ENCODE measurements around the gene SLC2A4.
A peak's percentile ranks its signal among the peaks of the same experiment; 100 is the strongest.

Gene SLC2A4
- 0 to 0.17 (median 0.17) reads per million in 3 donors for total RNA-seq

DNA sequence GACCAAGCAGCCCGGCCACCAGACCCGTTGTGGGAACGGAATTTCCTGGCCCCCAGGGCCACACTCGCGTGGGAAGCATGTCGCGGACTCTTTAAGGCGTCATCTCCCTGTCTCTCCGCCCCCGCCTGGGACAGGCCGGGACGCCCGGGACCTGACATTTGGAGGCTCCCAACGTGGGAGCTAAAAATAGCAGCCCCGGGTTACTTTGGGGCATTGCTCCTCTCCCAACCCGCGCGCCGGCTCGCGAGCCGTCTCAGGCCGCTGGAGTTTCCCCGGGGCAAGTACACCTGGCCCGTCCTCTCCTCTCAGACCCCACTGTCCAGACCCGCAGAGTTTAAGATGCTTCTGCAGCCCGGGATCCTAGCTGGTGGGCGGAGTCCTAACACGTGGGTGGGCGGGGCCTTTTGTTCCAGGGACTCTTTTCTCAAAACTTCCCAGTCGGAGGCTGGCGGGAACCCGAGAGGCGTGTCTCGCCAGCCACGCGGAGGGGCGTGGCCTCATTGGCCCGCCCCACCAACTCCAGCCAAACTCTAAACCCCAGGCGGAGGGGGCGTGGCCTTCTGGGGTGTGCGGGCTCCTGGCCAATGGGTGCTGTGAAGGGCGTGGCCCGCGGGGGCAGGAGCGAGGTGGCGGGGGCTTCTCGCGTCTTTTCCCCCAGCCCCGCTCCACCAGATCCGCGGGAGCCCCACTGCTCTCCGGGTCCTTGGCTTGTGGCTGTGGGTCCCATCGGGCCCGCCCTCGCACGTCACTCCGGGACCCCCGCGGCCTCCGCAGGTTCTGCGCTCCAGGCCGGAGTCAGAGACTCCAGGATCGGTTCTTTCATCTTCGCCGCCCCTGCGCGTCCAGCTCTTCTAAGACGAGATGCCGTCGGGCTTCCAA, at the start of gene SLC2A4:
TSS of gene SLC2A4 (plus strand) at position 645 of the 879 bp plus-strand sequence. CDS start at position 862, 217 bp downstream.
- H3K27ac ChIP-seq (ENCODE audit: insufficient read depth, low read length, poor library complexity, severe bottlenecking), result peak within 1 kb of the TSS; percentile 24
- no peaks in the 10 kb centered on the region for H3K9me3 ChIP-seq (ENCODE audit: control insufficient read depth, low read length)
- peak within 1 kb of the TSS; percentile 53 for H3K4me3 ChIP-seq (ENCODE audit: insufficient read depth, low read depth, low read length, poor library complexity, severe bottlenecking)
- peaks cover 12% of the 10 kb centered on the region for H3K27me3 ChIP-seq (replicated peaks; ENCODE audit: control insufficient read depth, insufficient read depth, low read length, poor library complexity, severe bottlenecking)
- peak; percentile 64 to 76 (median 73) for DNase-seq
- no peaks in the 10 kb centered on the region for H3K36me3 ChIP-seq (ENCODE audit: control insufficient read depth, insufficient read depth, low read length)
- peaks cover 22% of the 10 kb centered on the region for H3K4me1 ChIP-seq (ENCODE audit: control insufficient read depth, insufficient read depth, low read length, poor library complexity, severe bottlenecking)

DNA sequence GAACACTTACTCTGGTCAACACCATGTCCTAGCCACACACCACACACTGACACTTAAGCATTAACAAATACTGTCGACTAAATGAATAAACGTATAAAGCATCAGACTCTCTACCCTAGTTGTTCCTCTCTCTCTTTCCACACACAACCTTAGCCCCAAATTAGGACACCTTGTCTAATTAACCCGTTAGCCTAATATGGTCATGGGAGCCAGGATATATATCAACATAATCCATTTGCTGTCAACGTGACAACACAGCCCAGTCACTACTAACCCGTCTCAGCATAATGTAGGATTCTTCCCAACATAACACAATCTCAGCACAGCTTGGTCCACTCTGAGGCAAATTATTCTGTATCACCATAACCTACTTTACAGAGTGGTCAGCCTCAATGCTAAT, 49.4 kb upstream of the SLC2A4 start:
- no peaks in the 10 kb centered on the region for H3K9me3 ChIP-seq (ENCODE audit: control insufficient read depth, low read length)
- H3K27ac ChIP-seq (ENCODE audit: insufficient read depth, low read length, poor library complexity, severe bottlenecking), result no peak overlapping the region
- H3K4me1 ChIP-seq (ENCODE audit: control insufficient read depth, insufficient read depth, low read length, poor library complexity, severe bottlenecking), result peaks cover 14% of the 10 kb centered on the region
- H3K36me3 ChIP-seq (ENCODE audit: control insufficient read depth, insufficient read depth, low read length), result peaks cover 42% of the 10 kb centered on the region
- no peak overlapping the region for H3K4me3 ChIP-seq (ENCODE audit: insufficient read depth, low read depth, low read length, poor library complexity, severe bottlenecking)
- no peaks in the 10 kb centered on the region for H3K27me3 ChIP-seq (replicated peaks; ENCODE audit: control insufficient read depth, insufficient read depth, low read length, poor library complexity, severe bottlenecking)
- DNase-seq, result no peak

DNA sequence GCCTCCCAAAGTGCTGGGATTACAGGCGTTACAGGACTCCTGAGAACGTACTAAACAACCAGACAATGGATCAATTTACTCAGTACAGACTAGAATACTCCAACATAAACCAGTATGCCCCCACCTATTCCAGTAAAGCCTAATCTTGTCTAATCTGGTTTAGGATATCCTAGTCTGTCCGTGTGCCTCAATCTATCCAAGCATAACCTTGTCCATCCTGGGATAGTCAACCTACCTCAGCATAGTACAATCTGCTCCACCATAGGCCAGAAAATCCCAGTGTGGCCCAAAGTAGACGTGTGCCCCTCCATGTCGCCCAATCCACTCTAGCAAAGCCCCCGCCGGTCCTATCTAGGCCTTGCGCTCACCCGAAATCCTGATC, 47.8 kb upstream of the SLC2A4 start:
- peak overlapping the region; percentile 76 for H3K4me3 ChIP-seq (ENCODE audit: insufficient read depth, low read depth, low read length, poor library complexity, severe bottlenecking)
- H3K4me1 ChIP-seq (ENCODE audit: control insufficient read depth, insufficient read depth, low read length, poor library complexity, severe bottlenecking), result peaks cover 21% of the 10 kb centered on the region

DNA sequence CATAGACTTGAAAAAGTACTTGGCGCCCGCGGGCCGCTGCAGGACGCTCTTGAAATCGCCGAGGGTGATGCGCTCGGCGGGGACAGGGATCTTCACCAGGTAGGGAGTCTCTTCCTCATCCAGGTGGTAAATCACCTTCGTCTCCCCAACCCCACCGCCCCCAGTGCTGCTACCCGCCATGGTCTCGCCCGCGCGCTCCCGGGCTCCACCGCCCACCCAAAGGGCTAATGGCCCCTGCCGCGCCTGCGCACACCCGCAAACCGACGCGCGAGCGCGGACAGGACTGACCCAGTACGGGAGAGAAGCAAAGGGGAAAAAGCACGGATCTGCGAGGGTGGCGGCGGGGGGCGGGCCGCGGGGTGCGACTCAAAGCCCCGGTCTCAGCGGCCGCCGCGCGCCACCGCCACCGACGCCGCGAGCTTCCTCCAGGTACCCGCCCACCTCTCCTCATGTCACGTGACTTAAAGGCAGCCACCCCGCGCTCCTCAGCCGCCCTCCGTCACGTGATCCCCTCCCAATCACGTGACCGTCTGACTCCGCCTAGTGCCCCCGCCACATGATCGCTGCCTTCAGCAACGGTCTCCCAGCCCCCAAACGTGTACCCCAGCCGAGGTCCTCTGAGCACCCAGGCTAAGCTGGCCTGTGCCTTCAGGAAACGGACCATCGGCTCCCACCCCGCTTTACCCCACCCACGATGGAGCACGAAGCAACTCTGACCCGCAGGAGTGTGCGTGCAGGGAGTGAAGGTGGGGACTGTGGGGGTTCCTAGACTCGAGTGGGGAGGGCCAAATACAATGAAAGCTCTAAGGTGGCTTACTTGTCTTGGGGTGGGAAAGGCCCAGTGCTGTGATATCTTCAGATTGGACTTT, 47.2 kb upstream of the SLC2A4 start, which contains the start of gene DVL2:
TSS of gene DVL2 (minus strand) at position 435 of the 869 bp plus-strand sequence. CDS start at position 180, 255 bp downstream.
- peak; percentile 89 to 95 (median 90) for DNase-seq
- H3K36me3 ChIP-seq (ENCODE audit: control insufficient read depth, insufficient read depth, low read length), result peaks cover 25% of the 10 kb centered on the region
- H3K9me3 ChIP-seq (ENCODE audit: control insufficient read depth, low read length), result no peaks in the 10 kb centered on the region
- H3K4me3 ChIP-seq (ENCODE audit: insufficient read depth, low read depth, low read length, poor library complexity, severe bottlenecking), result peak within 1 kb of the TSS; percentile 76
- H3K27ac ChIP-seq (ENCODE audit: insufficient read depth, low read length, poor library complexity, severe bottlenecking), result peak within 1 kb of the TSS; percentile 78
- no peaks in the 10 kb centered on the region for H3K27me3 ChIP-seq (replicated peaks; ENCODE audit: control insufficient read depth, insufficient read depth, low read length, poor library complexity, severe bottlenecking)
- peaks cover 21% of the 10 kb centered on the region for H3K4me1 ChIP-seq (ENCODE audit: control insufficient read depth, insufficient read depth, low read length, poor library complexity, severe bottlenecking)

More for the DNA sequence above, 47.8 kb upstream of the SLC2A4 start:
- Histone ChIP-seq H3K36me3 (ENCODE audit: control insufficient read depth, insufficient read depth, low read length) (peaks cover 32% of the 10 kb centered on the region), H3K9me3 (ENCODE audit: control insufficient read depth, low read length) (no peaks in the 10 kb centered on the region), H3K27me3 (replicated peaks; ENCODE audit: control insufficient read depth, insufficient read depth, low read length, poor library complexity, severe bottlenecking) (no peaks in the 10 kb centered on the region), H3K27ac (ENCODE audit: insufficient read depth, low read length, poor library complexity, severe bottlenecking) (peak overlapping the region; percentile 78)
- no peak for DNase-seq

DNA sequence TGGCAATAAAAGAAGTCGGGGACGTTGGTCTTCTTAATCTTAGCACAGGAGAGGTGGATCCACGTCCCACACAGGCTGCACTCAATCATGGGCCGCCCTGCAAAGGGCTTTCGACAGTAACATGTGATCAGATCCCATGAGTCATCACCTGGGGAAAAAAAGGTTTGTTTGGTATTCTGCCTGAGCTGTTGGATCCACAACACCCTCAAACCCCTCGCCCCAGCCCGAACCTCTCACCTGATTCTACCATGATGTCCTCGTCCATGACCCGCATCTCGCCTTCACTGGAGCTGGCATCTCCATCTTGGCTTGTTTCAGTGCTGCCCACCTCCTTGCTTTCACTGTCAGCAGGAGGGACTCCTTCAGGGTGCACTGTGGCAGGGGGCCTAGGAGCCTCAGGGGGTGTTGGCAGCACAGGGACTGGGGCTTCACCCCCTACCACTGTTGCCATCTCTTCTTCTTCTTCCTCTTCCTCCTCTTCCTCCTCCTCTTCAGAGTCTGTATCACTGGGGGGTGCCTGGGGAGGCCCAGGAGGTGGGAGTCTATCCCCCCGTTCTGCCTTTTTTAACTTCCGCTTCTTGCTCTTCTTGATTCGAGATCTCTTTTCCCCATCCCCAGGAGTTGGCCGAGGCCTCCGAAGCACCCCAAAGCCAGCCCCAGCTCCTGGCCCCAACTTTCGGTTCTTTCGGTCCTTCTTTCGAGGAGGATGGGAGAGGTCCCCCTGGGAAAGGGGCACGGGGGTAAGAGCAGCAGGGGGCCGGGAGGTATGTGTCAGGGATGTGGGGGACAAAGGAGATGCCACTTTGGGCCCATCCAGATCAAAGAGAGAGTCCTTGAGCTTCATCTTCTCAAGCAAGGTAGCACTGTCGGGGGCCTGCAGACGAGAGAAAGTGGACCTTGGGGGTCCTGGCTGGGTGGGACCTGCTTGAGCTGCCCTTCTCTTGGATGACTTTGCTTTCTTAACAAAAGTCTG, 45.5 kb upstream of the SLC2A4 start:
- Histone ChIP-seq H3K36me3 (ENCODE audit: control insufficient read depth, insufficient read depth, low read length) (peaks cover 21% of the 10 kb centered on the region), H3K27ac (ENCODE audit: insufficient read depth, low read length, poor library complexity, severe bottlenecking) (no peak overlapping the region), H3K9me3 (ENCODE audit: control insufficient read depth, low read length) (no peaks in the 10 kb centered on the region), H3K4me1 (ENCODE audit: control insufficient read depth, insufficient read depth, low read length, poor library complexity, severe bottlenecking) (peaks cover 32% of the 10 kb centered on the region), H3K4me3 (ENCODE audit: insufficient read depth, low read depth, low read length, poor library complexity, severe bottlenecking) (no peak overlapping the region), H3K27me3 (replicated peaks; ENCODE audit: control insufficient read depth, insufficient read depth, low read length, poor library complexity, severe bottlenecking) (no peaks in the 10 kb centered on the region)
- no peak for DNase-seq

DNA sequence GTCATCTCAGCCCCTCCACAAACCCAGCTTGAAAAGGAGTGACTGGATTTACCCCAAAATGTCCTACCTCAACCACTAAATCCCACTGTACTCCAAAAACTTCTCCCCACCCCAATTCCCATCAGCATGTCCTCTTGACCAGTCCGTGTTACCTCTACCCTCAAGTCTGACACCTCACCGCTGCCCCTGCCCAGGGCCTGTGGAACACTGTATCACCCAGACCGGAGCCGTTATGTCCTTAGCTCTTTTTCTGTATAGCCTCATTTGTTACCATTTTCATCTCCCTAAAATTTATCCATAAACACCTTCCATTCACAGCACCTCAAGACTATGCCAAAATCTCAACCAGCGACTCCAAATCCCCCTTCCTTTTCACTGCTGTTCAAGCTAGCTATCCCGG, 44.7 kb upstream of the SLC2A4 start:
- Histone ChIP-seq H3K27me3 (replicated peaks; ENCODE audit: control insufficient read depth, insufficient read depth, low read length, poor library complexity, severe bottlenecking) (no peaks in the 10 kb centered on the region), H3K4me3 (ENCODE audit: insufficient read depth, low read depth, low read length, poor library complexity, severe bottlenecking) (no peak overlapping the region), H3K27ac (ENCODE audit: insufficient read depth, low read length, poor library complexity, severe bottlenecking) (peak overlapping the region; percentile 89)

DNA sequence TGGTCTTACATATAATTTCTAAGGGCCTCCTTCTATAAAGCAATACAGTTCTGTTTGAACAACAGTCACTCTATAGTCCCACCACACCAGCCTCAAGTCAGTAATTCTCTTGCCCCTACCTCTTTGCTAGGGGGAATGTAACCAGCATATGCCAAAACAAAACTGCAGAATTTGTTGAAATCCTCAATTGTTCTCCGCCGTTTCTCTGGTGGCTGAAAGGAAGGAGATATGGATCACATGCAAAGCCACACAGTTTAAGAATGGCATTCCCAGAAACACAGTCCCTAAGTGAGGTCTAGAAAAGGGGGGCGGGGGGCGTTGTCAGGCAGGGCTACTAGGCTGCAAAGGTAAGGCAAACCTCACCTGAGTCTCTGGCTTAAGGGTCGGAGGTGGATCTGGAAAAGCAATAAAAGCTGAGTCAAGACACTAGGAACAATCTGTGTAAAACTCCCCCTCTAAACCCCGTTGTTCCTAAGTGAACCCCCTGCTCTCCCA, 44.2 kb upstream of the SLC2A4 start:
- H3K27ac ChIP-seq (ENCODE audit: insufficient read depth, low read length, poor library complexity, severe bottlenecking), result peak overlapping the region; percentile 89
- no peaks in the 10 kb centered on the region for H3K27me3 ChIP-seq (replicated peaks; ENCODE audit: control insufficient read depth, insufficient read depth, low read length, poor library complexity, severe bottlenecking)
- H3K9me3 ChIP-seq (ENCODE audit: control insufficient read depth, low read length), result no peaks in the 10 kb centered on the region
- DNase-seq, result no peak
- H3K4me3 ChIP-seq (ENCODE audit: insufficient read depth, low read depth, low read length, poor library complexity, severe bottlenecking), result peak overlapping the region; percentile 95
- H3K4me1 ChIP-seq (ENCODE audit: control insufficient read depth, insufficient read depth, low read length, poor library complexity, severe bottlenecking), result peaks cover 40% of the 10 kb centered on the region
- peaks cover 21% of the 10 kb centered on the region for H3K36me3 ChIP-seq (ENCODE audit: control insufficient read depth, insufficient read depth, low read length)

More for the DNA sequence above, 44.7 kb upstream of the SLC2A4 start:
- H3K9me3 ChIP-seq (ENCODE audit: control insufficient read depth, low read length), result no peaks in the 10 kb centered on the region
- H3K4me1 ChIP-seq (ENCODE audit: control insufficient read depth, insufficient read depth, low read length, poor library complexity, severe bottlenecking), result peaks cover 40% of the 10 kb centered on the region
- H3K36me3 ChIP-seq (ENCODE audit: control insufficient read depth, insufficient read depth, low read length), result peaks cover 21% of the 10 kb centered on the region
- DNase-seq, result no peak

GRCh38 chr17:7237761-7238419, 43.6 kb upstream of the SLC2A4 start:
- no peaks in the 10 kb centered on the region for H3K27me3 ChIP-seq (replicated peaks; ENCODE audit: control insufficient read depth, insufficient read depth, low read length, poor library complexity, severe bottlenecking)
- H3K4me3 ChIP-seq (ENCODE audit: insufficient read depth, low read depth, low read length, poor library complexity, severe bottlenecking), result peak overlapping the region; percentile 95
- H3K4me1 ChIP-seq (ENCODE audit: control insufficient read depth, insufficient read depth, low read length, poor library complexity, severe bottlenecking), result peaks cover 40% of the 10 kb centered on the region
- peak; percentile 56 to 75 (median 62) for DNase-seq
- H3K36me3 ChIP-seq (ENCODE audit: control insufficient read depth, insufficient read depth, low read length), result peaks cover 21% of the 10 kb centered on the region
- H3K27ac ChIP-seq (ENCODE audit: insufficient read depth, low read length, poor library complexity, severe bottlenecking), result peak overlapping the region; percentile 89
- H3K9me3 ChIP-seq (ENCODE audit: control insufficient read depth, low read length), result no peaks in the 10 kb centered on the region

All from effector memory CD4-positive, alpha-beta T cell (primary cell).